Karpas-422 (cell line): Measurements from ENCODE around the gene DUOXA1. TPM values are rescaled to one million over a fixed set of nuclear protein-coding genes. Genes with fewer than 3 reads are reported as not detected.
"Not testable (repeated sequence)": the region's sequence is repeated elsewhere in the genome, so short reads cannot be mapped to it uniquely, and the experiment has no call there.

Source experiments
- DNase-seq: peaks from one replicate; pipeline ENCODE4 v3.0.0-alpha.2; 2015
- H2AFZ ChIP-seq: fragments of 200-600 bp; sonication (generic); 2 replicates; pipeline ENCODE4 v1.6.1; 2014; ENCODE audit warnings: antibody characterized with exemption, low read length, mixed read lengths
- H3K27ac ChIP-seq: fragments of 200-600 bp; sonication (generic); 2 replicates; pipeline ENCODE4 v1.5.1; 2014; ENCODE audit warnings: mild to moderate bottlenecking, low read length, moderate library complexity
- H3K27me3 ChIP-seq: fragments of 200-600 bp; sonication (generic); 2 replicates; pipeline ENCODE4 v1.6.1; 2014; ENCODE audit warnings: low read length, mixed read lengths
- H3K36me3 ChIP-seq: fragments of 200-600 bp; sonication (generic); 2 replicates; pipeline ENCODE4 v1.6.1; 2014; ENCODE audit warnings: low read length, mixed read lengths; ENCODE audit not compliant: insufficient read depth
- H3K4me1 ChIP-seq: fragments of 200-600 bp; sonication (generic); 2 replicates; pipeline ENCODE4 v1.6.1; 2014; ENCODE audit warnings: mild to moderate bottlenecking, low read length, mixed read lengths
- H3K4me2 ChIP-seq: fragments of 200-600 bp; sonication (generic); 2 replicates; pipeline ENCODE4 v1.6.1; 2014; ENCODE audit warnings: low read length, low read depth, mild to moderate bottlenecking; ENCODE audit not compliant: poor library complexity, severe bottlenecking
- H3K4me3 ChIP-seq: fragments of 200-600 bp; sonication (generic); 2 replicates; pipeline ENCODE4 v1.5.1; 2014; ENCODE audit warnings: mild to moderate bottlenecking, antibody characterized with exemption, low read length, mixed read lengths
- H3K79me2 ChIP-seq: fragments of 200-600 bp; sonication (generic); 2 replicates; pipeline ENCODE4 v1.6.1; 2014; ENCODE audit warnings: mild to moderate bottlenecking, low read length, mixed read lengths
- H3K9ac ChIP-seq: fragments of 200-600 bp; sonication (generic); 2 replicates; pipeline ENCODE4 v1.6.0; 2014; ENCODE audit warnings: low read length
- H3K9me2 ChIP-seq: fragments of 200-600 bp; sonication (generic), shearing (Covaris generic); replicated peaks from 2 replicates; pipeline ENCODE4 v1.6.0; 2014; ENCODE audit warnings: mild to moderate bottlenecking, low read length, moderate library complexity; ENCODE audit not compliant: insufficient read depth
- H3K9me3 ChIP-seq: fragments of 300-700, 200-600 bp; sonication (generic); 2 replicates; pipeline ENCODE4 v1.6.1; 2014; ENCODE audit warnings: low read length, mixed read lengths
- H4K20me1 ChIP-seq: fragments of 200-600 bp; sonication (generic); 2 replicates; pipeline ENCODE4 v1.6.1; 2014; ENCODE audit warnings: mild to moderate bottlenecking, antibody characterized with exemption, low read length, low read depth; ENCODE audit not compliant: insufficient read depth
- total RNA-seq: library from RNA; depleted of rRNA; stranded (reverse); fragments of >200 nt; shearing (Covaris generic); gene quantifications from 2 replicates; pipeline ENCODE4 v1.2.3, GENCODE V29; 2014; ENCODE audit warnings: low replicate concordance

The DUOXA1 gene
- total RNA-seq, 1 experiment from 2014 or later: not detected

DNA sequence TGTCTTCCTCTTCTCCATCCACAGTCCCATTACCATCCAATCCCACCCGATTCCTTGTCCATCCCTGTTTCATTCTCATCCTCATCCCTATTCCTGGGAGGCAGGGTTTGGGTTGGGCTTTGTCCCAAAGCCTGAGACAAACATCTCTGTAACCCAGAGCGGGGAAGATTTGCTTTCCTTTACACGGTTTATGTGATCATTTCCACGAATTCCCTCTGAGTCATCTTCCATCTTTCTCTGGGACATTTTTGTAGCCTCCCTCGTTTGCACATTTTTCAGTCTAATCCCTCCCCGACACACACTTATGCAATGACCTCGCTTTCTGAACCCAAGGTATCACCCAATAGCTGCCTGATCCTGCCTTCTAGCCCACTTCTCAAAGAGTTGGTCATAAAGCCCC is 38.5 kb downstream of the DUOXA1 start:
- H3K9me2 ChIP-seq: no peaks in the 10 kb centered on the region
- DNase-seq: no peak
- no peaks in the 10 kb centered on the region for H3K36me3 ChIP-seq
- H2AFZ ChIP-seq: no peak overlapping the region
- no peaks in the 10 kb centered on the region for H3K27me3 ChIP-seq
- no peaks in the 10 kb centered on the region for H3K9me3 ChIP-seq
- no peak overlapping the region for H3K4me3 ChIP-seq
- H3K4me2 ChIP-seq: no peak overlapping the region
- H3K27ac ChIP-seq: no peak overlapping the region
- H3K4me1 ChIP-seq: no peaks in the 10 kb centered on the region
- H3K9ac ChIP-seq: no peak overlapping the region
- no peaks in the 10 kb centered on the region for H4K20me1 ChIP-seq
- no peaks in the 10 kb centered on the region for H3K79me2 ChIP-seq

DNA sequence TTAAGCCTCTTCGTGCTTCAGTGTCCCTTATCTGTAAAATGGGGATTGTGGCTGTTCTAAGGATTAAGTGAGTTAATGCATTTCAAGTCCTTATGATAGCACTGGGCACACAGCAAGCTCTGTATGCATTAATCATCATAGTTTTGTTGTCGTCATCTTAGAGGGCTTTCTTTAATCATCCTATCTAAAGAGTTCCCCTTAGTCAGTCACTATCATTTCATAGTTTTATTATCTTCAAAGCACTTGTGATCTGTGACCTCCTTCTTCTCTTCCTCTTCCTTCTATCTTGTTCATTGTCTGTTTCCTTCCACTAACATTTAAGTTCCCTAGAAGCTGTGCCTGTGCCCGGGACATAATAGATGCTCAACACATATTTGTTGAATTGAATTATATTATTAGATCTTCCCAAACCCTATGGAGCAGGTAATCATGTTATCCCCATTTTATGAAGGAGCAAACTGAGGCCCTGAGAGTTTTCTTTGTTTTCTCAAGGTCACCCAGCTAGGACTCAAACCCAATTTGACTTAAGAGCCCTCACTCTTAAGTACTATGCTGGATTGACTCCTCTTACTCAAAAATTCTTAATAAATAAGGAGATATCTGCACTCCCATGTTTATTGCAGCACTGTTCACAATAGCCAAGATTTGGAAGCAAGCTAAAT is 39.8 kb downstream of the DUOXA1 start:
- no peak overlapping the region for H3K27ac ChIP-seq
- no peaks in the 10 kb centered on the region for H3K9me3 ChIP-seq
- H4K20me1 ChIP-seq: no peaks in the 10 kb centered on the region
- no peak for DNase-seq
- no peak overlapping the region for H3K9ac ChIP-seq
- H3K4me3 ChIP-seq: no peak overlapping the region
- H3K27me3 ChIP-seq: no peaks in the 10 kb centered on the region
- H3K79me2 ChIP-seq: no peaks in the 10 kb centered on the region
- no peaks in the 10 kb centered on the region for H3K36me3 ChIP-seq
- no peaks in the 10 kb centered on the region for H3K4me1 ChIP-seq
- H3K9me2 ChIP-seq: no peaks in the 10 kb centered on the region
- H2AFZ ChIP-seq: no peak overlapping the region
- H3K4me2 ChIP-seq: no peak overlapping the region

DNA sequence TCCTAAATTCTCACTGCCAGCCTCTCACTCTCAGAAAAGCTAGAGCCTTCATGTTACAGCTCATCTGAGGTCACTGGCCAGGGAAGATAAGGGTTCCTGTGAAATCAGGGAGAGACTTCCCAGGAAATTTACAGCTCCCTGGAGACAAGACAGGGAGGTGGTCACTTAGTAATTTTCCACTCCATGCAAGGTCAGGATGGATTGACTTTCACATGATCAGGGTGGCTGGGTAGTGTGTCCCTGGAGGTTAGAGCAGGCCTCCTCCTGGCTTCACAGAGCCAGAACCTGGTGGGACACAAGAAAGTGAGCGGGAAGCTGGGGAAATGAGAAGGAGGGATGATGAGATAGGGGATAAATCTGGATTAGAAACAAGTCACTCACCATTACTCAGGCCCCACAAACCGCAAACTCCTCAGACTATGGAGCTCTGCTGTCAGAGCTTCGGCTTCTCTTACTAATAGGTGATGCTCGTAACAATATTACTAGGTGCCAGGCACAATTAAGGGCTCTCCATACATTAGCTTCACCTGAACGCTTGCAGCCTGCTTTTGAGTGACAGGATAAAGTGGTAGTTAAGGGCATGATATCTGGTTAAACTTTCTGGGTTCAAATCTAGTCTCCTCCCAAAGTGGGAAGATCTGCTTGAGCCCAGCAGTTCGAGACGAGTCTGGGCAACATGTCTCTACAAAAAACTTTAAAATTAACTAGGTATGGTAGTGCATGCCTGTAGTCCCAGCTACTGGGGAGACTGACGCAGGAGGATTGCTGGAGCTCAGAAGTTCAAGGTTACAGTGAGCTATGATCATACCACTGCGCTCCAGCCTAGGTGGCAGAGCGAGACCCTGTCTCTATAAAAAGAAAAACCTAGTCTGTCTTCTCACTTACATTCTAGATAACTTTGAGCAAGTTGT is 40.6 kb downstream of the DUOXA1 start:
- no peaks in the 10 kb centered on the region for H3K4me1 ChIP-seq
- no peaks in the 10 kb centered on the region for H3K79me2 ChIP-seq
- no peak overlapping the region for H3K27ac ChIP-seq
- no peak overlapping the region for H2AFZ ChIP-seq
- no peaks in the 10 kb centered on the region for H3K9me2 ChIP-seq
- H4K20me1 ChIP-seq: no peaks in the 10 kb centered on the region
- H3K36me3 ChIP-seq: no peaks in the 10 kb centered on the region
- H3K9me3 ChIP-seq: no peaks in the 10 kb centered on the region
- DNase-seq: no peak
- no peak overlapping the region for H3K9ac ChIP-seq
- no peak overlapping the region for H3K4me2 ChIP-seq
- H3K4me3 ChIP-seq: no peak overlapping the region
- H3K27me3 ChIP-seq: no peaks in the 10 kb centered on the region

DNA sequence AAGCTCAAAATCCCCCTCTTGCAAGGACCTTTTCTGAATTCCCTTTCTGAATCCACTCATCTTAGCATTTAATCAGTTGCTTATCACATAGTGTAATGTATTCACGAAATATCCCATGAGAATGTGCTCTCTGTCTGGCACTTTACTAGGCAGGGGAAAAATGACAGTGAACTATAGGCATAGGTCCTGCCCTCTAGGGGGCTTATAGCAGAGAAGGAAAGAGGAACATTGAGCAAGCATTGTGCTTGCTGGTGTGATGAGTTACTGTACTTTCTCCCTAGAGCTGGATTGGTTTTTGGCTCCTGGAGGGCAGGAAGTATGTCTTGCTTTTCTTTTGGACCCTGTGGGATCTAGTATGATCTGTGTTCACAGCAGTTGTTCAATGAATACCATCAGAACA is 42.2 kb downstream of the DUOXA1 start:
- no peaks in the 10 kb centered on the region for H3K9me2 ChIP-seq
- H4K20me1 ChIP-seq: no peaks in the 10 kb centered on the region
- peak; percentile 43 for DNase-seq
- H3K9me3 ChIP-seq: no peaks in the 10 kb centered on the region
- no peaks in the 10 kb centered on the region for H3K4me1 ChIP-seq
- no peaks in the 10 kb centered on the region for H3K36me3 ChIP-seq
- H3K27me3 ChIP-seq: no peaks in the 10 kb centered on the region
- H3K79me2 ChIP-seq: no peaks in the 10 kb centered on the region
- no peak overlapping the region for H3K9ac ChIP-seq
- no peak overlapping the region for H2AFZ ChIP-seq
- no peak overlapping the region for H3K4me2 ChIP-seq
- no peak overlapping the region for H3K27ac ChIP-seq
- no peak overlapping the region for H3K4me3 ChIP-seq

DNA sequence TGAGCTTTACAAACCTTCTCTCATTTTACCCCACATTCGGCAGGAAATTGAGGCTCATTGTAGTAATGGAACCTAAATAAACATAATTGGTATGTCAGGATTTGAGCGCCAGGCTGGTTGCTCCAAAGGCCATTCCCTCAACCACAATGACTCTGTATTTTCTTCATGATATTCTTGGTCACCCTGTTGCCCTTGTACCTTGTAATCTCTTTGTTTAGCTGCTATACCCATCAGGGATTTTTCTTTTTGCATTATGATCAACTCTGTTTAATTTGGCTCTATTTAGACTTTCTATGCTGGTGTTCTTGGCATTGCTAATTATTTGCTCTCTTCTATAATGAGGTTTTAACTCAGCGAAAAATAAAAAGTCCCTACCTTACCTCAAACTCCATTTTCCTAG is 45.5 kb downstream of the DUOXA1 start:
- Histone ChIP-seq H3K9ac (no peak overlapping the region), H4K20me1 (no peaks in the 10 kb centered on the region), H3K79me2 (no peaks in the 10 kb centered on the region), H3K4me3 (no peak overlapping the region), H2AFZ (no peak overlapping the region), H3K9me2 (no peaks in the 10 kb centered on the region), H3K4me1 (no peaks in the 10 kb centered on the region), H3K4me2 (no peak overlapping the region), H3K36me3 (no peaks in the 10 kb centered on the region), H3K27ac (no peak overlapping the region), H3K27me3 (no peaks in the 10 kb centered on the region), H3K9me3 (no peaks in the 10 kb centered on the region)
- DNase-seq: no peak

DNA sequence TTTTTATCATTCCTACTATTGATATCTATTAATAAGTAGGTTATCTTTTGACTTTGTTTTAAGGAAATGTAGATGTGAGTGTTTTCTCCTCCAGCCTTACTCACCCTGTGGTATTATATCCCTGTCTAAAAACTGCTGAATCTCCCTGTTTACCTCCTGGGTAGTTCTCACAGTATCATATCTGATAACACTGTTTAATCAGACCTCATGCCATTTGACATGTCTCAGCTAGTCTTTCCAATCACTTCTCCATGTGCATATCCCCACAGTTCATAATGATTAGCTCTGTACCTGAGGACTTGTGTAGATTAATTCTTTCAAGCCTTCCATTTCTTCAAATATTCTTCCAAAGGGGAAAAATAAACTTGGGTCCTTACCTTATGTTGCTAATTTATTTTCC is 46.5 kb downstream of the DUOXA1 start:
- Histone ChIP-seq H3K4me2 (no peak overlapping the region), H3K4me1 (no peaks in the 10 kb centered on the region), H3K27ac (no peak overlapping the region), H3K36me3 (no peaks in the 10 kb centered on the region), H3K27me3 (no peaks in the 10 kb centered on the region), H2AFZ (no peak overlapping the region), H3K9me3 (no peaks in the 10 kb centered on the region), H4K20me1 (no peaks in the 10 kb centered on the region), H3K79me2 (no peaks in the 10 kb centered on the region), H3K9me2 (no peaks in the 10 kb centered on the region), H3K9ac (no peak overlapping the region), H3K4me3 (no peak overlapping the region)
- DNase-seq: peak; percentile 9

DNA sequence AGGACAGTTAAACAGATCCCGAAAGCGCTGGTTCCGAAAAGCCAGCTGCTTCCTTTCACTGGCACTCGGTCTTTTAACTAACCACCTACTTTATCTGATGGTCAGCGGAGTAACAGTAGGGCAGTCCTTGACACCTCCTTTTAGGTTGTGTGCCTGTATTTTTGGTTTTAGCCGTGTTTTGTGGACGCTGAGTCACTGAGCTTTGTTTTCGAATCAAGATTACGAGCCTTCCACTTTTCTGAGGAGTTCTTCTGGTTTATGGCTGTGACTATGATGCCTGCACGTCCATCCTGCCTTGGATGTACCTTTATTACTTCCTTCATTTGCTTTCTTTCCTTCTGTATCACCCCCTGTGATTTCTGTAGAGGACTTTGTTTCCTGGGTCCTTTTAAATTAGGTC is 47.3 kb downstream of the DUOXA1 start:
- H4K20me1 ChIP-seq, H2AFZ ChIP-seq, H3K27me3 ChIP-seq, DNase-seq, H3K9me3 ChIP-seq, H3K4me1 ChIP-seq, H3K27ac ChIP-seq, H3K9ac ChIP-seq, H3K4me2 ChIP-seq, H3K4me3 ChIP-seq, H3K36me3 ChIP-seq, H3K9me2 ChIP-seq, H3K79me2 ChIP-seq: not testable (repeated sequence)

DNA sequence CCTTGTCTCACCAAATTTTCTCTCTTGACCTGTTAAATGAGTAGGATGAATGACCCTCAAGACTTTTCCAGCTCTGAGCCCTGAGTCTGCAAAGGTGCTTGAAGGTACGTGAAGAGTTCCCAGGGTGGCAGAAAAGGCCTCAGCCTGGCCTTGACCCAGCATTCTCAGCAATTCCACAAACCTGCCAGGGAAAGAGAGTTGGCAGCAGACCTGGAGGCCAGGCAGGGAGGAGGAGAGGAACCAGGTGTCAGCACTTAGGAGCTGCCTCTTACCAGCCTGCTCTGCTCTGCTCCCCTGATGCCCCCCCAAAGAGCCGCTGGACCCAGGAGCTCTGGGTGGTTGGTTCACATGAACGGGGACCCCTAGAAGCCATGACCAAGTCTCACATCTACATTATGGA is 49.1 kb downstream of the DUOXA1 start:
- not testable (repeated sequence) for H3K27ac ChIP-seq, H3K27me3 ChIP-seq, H3K4me1 ChIP-seq, DNase-seq, H3K79me2 ChIP-seq, H2AFZ ChIP-seq, H3K9ac ChIP-seq, H3K9me3 ChIP-seq, H3K4me3 ChIP-seq, H3K4me2 ChIP-seq, H3K9me2 ChIP-seq, H3K36me3 ChIP-seq, H4K20me1 ChIP-seq
